ENCODE measurements around the gene PTPDC1.

Gene PTPDC1, protein sequence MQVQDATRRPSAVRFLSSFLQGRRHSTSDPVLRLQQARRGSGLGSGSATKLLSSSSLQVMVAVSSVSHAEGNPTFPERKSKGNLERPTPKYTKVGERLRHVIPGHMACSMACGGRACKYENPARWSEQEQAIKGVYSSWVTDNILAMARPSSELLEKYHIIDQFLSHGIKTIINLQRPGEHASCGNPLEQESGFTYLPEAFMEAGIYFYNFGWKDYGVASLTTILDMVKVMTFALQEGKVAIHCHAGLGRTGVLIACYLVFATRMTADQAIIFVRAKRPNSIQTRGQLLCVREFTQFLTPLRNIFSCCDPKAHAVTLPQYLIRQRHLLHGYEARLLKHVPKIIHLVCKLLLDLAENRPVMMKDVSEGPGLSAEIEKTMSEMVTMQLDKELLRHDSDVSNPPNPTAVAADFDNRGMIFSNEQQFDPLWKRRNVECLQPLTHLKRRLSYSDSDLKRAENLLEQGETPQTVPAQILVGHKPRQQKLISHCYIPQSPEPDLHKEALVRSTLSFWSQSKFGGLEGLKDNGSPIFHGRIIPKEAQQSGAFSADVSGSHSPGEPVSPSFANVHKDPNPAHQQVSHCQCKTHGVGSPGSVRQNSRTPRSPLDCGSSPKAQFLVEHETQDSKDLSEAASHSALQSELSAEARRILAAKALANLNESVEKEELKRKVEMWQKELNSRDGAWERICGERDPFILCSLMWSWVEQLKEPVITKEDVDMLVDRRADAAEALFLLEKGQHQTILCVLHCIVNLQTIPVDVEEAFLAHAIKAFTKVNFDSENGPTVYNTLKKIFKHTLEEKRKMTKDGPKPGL

GRCh38 chr9:94084314-94084713 lies at the start of gene PTPDC1:
Gene PTPDC1 (plus strand): TSS chr9:94084464. CDS start chr9:94084531, 67 bp downstream.
- DNase-seq: peak; percentile 67

DNA sequence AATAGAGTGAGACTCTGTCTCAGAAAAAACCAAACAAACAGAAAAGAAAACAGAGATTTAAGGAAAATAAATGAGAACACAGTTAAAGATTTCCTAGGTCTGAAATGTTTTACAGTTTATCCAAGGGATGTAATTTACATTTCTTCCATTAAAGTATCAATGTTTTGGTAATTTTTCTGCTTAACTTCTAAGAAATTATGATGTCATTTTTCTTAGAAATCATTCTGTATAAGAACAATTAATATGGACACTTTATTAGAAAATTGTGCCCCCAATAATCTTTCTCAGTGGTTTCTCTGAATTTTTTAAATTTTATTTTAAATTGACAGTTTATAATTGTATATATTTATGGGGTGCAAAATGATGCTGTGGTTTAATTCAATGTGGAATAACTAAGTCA lies 49.8 kb upstream of the PTPDC1 start:
- no peak for DNase-seq

- no peak for DNase-seq
Measured at GRCh38 chr9:94039786-94040185, 44.5 kb upstream of the PTPDC1 start.

DNA sequence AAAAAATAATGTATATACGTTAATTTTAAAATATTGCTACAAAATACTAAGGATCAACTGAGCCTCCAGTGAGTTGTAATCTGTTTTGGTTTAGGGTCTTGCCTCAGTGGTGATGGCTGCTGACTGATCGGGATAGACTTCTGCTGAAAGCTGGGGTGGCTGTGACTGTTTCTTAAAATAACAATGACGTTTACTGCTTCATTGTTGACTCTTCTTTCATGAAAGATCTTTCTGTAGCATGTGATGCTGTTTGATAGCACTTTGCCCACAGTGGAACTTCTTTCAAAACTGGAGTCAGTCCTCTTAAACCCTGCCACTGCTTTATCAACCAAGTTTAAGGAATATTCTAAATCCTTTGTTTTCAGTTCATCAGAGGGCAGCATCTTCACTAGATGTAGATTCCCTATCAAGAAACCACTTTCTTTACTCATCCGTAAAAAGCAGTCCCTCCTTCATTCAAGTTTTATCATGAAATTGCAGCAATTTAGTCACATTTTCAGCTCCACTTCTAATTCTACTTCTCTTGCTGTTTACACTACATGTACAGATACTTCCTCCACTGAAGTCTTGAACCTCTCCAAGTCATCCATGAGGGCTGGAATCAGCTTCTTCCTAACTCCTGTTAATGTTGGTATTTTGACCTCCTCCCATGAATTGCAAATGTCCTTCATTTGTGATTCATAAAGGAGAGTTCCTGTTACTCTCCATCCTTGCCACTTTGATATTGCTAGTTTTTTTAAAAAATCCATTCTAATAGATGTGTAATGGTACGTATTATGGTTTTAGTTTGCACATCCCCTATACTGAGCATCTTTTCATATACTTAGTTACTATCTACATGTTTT lies 41.5 kb upstream of the PTPDC1 start:
- DNase-seq: no peak

DNA sequence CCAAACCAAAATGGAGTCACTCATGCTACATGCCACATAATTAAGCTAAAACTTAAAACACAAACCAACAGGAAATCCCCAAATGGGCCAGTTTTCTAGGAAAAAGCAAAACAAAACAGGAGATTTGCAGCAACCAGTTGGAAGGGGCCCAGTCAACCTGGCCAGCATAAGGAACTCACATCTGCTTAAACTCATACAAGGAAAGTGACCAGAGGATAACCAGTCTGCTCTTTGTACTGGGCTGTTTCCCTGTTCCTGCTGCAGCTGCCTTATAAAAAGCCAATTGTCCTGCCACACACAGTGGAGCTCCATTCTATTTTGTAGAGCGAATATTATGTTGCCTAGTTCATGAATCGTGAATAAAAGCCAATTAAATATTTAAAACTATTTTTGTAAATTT lies 29.5 kb upstream of the PTPDC1 start:
- no peak for DNase-seq

DNA sequence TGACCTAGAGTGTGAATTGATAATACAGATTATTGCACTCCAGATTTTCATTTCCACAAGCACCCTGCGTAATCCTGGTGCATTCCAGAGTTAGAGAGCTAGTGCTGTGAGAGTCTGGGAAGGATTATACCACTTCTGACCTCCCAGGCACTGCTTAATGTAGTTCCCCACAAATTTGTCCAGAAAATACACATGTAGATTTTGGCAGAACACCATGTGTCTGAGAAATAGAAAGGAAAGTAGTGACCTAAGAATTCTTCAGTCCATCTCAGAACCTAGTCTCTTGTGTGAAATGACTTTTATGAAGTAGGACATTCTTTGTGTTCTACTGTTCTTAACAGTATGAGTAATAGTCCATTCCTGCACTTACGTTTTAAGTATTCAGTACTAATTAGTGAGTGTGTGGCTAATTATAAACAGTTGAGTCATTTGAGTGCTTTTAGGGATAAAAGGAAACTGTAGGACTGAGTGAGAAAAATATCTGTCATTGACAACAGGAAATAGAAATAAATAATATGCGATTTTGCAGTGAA lies 27.8 kb upstream of the PTPDC1 start:
- no peak for DNase-seq

GRCh38 chr9:94057918-94058317 lies 26.3 kb upstream of the PTPDC1 start:
- DNase-seq: no peak

DNA sequence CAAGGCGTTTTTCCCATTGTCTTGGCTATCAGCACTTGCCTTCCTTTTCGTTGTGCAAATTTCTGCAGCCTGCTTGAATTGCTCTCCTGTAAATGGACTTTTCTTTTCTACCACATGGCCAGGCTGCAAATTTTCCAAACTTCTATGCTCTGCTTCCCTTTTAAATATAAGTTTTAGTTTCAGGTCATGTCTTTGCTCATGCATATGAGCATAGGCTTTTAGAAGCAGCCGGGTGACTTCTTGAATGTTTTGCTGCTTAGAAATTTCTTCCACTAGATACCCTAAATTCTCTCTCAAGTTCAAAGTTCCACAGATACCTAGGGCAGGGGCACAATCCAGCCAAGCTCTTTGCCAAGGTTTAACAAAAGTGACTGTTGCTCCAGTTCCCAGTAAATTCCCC lies 22.4 kb upstream of the PTPDC1 start:
- no peak for DNase-seq

- DNase-seq: peak; percentile 89
Measured at GRCh38 chr9:94065535-94065961, 18.7 kb upstream of the PTPDC1 start.

GRCh38 chr9:94068257-94068656 lies 16.0 kb upstream of the PTPDC1 start:
- DNase-seq: no peak

DNA sequence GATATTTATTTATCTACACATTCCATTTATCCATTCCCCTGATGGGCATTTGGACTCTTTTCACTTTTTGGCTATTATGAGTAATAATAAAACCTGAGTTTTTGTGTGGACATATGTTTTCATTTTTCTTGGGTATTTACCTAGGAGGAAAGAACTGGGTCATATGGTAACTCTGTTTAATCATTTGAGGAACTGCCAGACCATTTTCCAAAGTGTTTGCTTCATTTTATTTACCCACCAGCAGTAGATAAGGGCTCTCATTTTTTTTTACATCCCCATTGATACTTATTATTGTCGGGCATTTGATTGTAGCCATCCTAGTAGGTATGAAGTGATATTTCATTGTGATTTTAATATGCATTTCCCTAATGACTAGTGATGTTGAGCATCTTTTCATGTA lies 7.7 kb upstream of the PTPDC1 start:
- DNase-seq: no peak

- DNase-seq: no peak
Measured at GRCh38 chr9:94078086-94078485, 6.2 kb upstream of the PTPDC1 start.

GRCh38 chr9:94079236-94079635 lies 5.0 kb upstream of the PTPDC1 start:
- peak; percentile 96 for DNase-seq

- DNase-seq: no peak
Measured at GRCh38 chr9:94080249-94080648, 4.0 kb upstream of the PTPDC1 start.

DNA sequence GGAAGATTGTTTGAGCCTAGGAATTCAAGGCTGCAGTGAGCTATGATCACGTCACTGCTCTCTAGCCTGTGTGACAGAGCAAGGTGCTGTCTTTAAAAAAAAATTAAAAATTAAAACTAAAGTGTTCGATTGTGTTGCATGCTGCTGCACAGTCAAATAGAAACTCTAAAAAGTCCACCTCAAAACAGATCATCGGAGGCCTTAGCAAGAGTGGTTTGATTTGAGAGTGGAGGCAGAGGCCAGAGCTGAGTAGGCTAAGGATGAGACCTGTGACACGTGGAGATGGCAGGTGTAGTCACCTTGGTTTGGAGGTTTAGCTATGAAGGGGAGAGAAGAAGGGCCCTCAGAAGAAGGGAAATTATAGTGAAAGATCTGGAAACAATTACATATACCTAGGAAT lies 2.8 kb upstream of the PTPDC1 start:
- DNase-seq: no peak

- DNase-seq: no peak
Measured at GRCh38 chr9:94081864-94082463, 2.3 kb upstream of the PTPDC1 start.

DNA sequence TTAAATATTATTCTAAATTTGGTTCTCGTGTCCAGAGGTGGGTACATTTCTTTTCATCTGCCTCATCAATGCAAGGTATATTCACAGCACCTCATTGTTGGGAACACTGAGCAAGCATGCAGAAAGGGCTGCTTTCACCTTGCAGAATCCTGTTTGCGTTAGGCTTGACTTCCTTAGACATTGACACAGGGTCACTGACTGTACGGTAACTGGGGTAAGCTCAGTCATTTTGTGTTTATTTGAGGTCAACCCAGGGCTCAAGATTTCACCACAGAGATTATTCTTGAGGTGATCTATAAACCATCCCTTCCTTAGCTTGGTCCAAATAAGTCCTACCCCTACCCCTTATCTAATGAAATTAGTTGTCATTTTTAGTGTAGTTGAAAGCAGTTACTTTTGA lies 1.7 kb upstream of the PTPDC1 start:
- peak; percentile 24 for DNase-seq

- peak; percentile 55 for DNase-seq
Measured at GRCh38 chr9:94082956-94083355, 1.3 kb upstream of the PTPDC1 start.

DNA sequence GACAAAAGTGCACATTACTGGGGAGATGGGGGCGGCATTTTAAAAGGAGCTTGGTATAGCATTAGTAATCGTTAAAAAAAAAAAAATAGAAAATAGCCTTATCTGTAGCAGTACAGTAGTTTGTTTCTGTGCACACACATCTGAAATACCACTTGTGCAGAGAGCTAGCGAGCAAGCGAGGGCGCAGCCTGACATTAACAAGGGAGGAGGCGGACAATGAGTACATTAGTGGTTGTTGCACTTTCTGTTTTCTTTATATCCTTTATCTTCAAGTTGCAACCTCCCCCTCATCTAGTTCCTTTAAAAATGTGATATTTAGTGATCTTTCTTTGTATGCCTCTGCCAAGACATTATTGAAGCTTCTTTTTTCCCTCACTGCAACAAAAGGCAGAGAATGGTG lies 880 bp upstream of the PTPDC1 start:
- peak; percentile 15 for DNase-seq

DNA sequence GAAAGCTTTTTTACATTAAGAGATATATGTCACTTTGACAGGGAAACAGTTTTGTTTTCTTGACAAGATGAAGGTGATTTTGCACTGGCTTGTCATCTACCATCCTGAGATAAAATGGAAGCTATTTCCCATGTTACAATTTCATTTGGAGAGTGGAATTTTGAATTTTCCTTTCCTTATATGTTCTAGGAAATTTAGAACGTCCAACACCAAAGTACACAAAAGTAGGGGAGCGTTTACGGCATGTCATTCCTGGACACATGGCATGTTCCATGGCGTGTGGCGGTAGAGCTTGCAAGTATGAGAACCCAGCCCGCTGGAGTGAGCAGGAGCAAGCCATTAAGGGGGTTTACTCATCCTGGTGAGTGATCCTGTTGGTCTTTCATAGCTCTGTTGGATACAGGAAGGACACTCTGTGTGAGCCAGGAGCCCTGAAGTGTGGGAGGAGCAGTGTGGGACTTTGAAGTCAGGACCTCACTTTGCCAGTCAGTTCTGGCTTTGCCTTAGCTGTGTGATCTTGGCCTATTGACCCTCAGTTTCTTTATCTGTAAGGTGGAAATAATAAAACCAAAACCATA lies 887 bp downstream of the PTPDC1 start:
- DNase-seq: peak; percentile 20

- no peak for DNase-seq
Measured at GRCh38 chr9:94086486-94087345, 2.5 kb downstream of the PTPDC1 start.
